ENCODE measurements around the gene ZNF496.
"Not testable (repeated sequence)": the region's sequence is repeated elsewhere in the genome, so short reads cannot be mapped to it uniquely, and the experiment has no call there.

ZNF496 gene

GRCh38 chr1:247291161-247291560, 40.5 kb downstream of the ZNF496 start:
- no peak for DNase-seq

GRCh38 chr1:247290576-247290975, 41.1 kb downstream of the ZNF496 start:
- DNase-seq, result no peak

- DNase-seq, result not testable (repeated sequence)
Observed at GRCh38 chr1:247289274-247289892, 42.3 kb downstream of the ZNF496 start.

GRCh38 chr1:247288341-247288740, 43.3 kb downstream of the ZNF496 start:
- no peak for DNase-seq

GRCh38 chr1:247287460-247287859, 44.2 kb downstream of the ZNF496 start:
- no peak for DNase-seq

- no peak for DNase-seq
Observed at GRCh38 chr1:247286134-247286670, 45.5 kb downstream of the ZNF496 start.

GRCh38 chr1:247281001-247281574, 50.6 kb downstream of the ZNF496 start:
- no peak for DNase-seq

- DNase-seq, result no peak
Observed at GRCh38 chr1:247277191-247277590, 54.5 kb downstream of the ZNF496 start.

GRCh38 chr1:247274605-247275256, 56.9 kb downstream of the ZNF496 start:
- no peak for DNase-seq

- DNase-seq, result no peak
Observed at GRCh38 chr1:247273013-247273412, 58.7 kb downstream of the ZNF496 start.

GRCh38 chr1:247270003-247270402, 61.7 kb downstream of the ZNF496 start:
- DNase-seq, result no peak

GRCh38 chr1:247269133-247269532, 62.5 kb downstream of the ZNF496 start:
- DNase-seq, result no peak

GRCh38 chr1:247268390-247269045, 63.1 kb downstream of the ZNF496 start:
- DNase-seq, result no peak

- DNase-seq, result no peak
Observed at GRCh38 chr1:247266053-247266452, 65.6 kb downstream of the ZNF496 start.

GRCh38 chr1:247255772-247256171, 75.9 kb downstream of the ZNF496 start, which contains the start of gene VN1R5:
Gene VN1R5, plus strand, starts transcription at chr1:247256072.
- DNase-seq, result not testable (repeated sequence)

GRCh38 chr1:247247568-247247967, 84.1 kb downstream of the ZNF496 start:
- no peak for DNase-seq

Data from NCI-H1417 treated with DMSO at 0.1 percent for 48 hours (cell line).